WERI-Rb-1 (cell line): ENCODE results near the gene NPAS2.

ENCODE experiments used
- DNase-seq: peaks from one replicate; pipeline ENCODE4 v3.0.0-alpha.2; 2020
- H3K27ac ChIP-seq: fragments of 250-450 bp; sonication (Bioruptor Pico); 2 replicates; pipeline ENCODE4 v1.5.1; 2020; ENCODE audit warnings: mild to moderate bottlenecking, moderate library complexity
- H3K27me3 ChIP-seq: fragments of 250-450 bp; sonication (Bioruptor Pico); 2 replicates; pipeline ENCODE4 v1.5.1; 2021; ENCODE audit warnings: mild to moderate bottlenecking, low read depth, moderate library complexity; ENCODE audit not compliant: insufficient read depth, severe bottlenecking
- H3K36me3 ChIP-seq: fragments of 250-450 bp; sonication (Bioruptor Pico); 2 replicates; pipeline ENCODE4 v1.5.1; 2020; ENCODE audit warnings: mild to moderate bottlenecking, moderate library complexity
- H3K4me3 ChIP-seq: 2 replicates; pipeline ENCODE4 v1.5.1; 2011; ENCODE audit warnings: low read depth, mild to moderate bottlenecking, control low read depth, low read length
- H3K9me3 ChIP-seq: fragments of 250-450 bp; sonication (Bioruptor Pico); 2 replicates; pipeline ENCODE4 v1.5.1; 2021; ENCODE audit warnings: mild to moderate bottlenecking, moderate library complexity; ENCODE audit not compliant: severe bottlenecking
- TF ChIP-seq, protein P1 (sequence below): IDR thresholded peaks from 2 replicates; pipeline ENCODE4 v1.5.1; 2011; ENCODE audit warnings: low read depth, mild to moderate bottlenecking, control low read depth, inconsistent platforms, low read length

The NPAS2 gene

DNA sequence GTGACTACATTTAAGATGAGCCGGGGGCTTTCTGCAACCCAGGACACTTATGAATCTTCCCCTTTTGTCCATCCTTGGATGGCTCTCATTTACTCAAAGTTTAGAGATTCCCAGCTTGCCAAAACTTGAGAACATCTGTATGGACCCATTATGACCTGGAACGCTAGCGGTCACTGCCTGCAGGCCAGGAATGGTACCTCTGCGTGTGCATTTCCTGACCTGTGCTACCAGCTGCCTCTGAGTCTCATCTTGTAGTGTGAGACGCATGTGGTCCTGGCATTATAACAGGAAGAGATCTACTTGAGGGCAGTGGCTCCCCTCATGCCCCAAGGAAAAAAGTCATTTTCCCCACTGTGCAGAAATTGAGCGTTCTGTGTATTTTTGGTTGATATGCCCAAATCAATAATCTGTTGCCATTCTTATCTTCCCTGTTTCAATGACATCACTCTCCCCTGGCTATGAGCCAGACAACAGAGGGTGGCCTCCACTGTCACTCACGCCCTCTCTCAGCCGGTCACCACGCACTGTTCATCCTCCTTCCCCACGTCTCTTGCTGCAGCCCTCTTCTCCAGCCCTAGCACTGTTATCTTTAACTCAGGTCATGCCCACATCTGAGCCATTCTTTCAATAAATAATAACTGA lies 28.5 kb upstream of the NPAS2 start:
- no peaks in the 10 kb centered on the region for H3K9me3 ChIP-seq
- H3K36me3 ChIP-seq = no peaks in the 10 kb centered on the region
- no peak overlapping the region for H3K27ac ChIP-seq
- no peak for DNase-seq
- TF ChIP-seq, protein P1, sequence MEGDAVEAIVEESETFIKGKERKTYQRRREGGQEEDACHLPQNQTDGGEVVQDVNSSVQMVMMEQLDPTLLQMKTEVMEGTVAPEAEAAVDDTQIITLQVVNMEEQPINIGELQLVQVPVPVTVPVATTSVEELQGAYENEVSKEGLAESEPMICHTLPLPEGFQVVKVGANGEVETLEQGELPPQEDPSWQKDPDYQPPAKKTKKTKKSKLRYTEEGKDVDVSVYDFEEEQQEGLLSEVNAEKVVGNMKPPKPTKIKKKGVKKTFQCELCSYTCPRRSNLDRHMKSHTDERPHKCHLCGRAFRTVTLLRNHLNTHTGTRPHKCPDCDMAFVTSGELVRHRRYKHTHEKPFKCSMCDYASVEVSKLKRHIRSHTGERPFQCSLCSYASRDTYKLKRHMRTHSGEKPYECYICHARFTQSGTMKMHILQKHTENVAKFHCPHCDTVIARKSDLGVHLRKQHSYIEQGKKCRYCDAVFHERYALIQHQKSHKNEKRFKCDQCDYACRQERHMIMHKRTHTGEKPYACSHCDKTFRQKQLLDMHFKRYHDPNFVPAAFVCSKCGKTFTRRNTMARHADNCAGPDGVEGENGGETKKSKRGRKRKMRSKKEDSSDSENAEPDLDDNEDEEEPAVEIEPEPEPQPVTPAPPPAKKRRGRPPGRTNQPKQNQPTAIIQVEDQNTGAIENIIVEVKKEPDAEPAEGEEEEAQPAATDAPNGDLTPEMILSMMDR = no peak
- H3K4me3 ChIP-seq = no peak overlapping the region
- no peaks in the 10 kb centered on the region for H3K27me3 ChIP-seq

DNA sequence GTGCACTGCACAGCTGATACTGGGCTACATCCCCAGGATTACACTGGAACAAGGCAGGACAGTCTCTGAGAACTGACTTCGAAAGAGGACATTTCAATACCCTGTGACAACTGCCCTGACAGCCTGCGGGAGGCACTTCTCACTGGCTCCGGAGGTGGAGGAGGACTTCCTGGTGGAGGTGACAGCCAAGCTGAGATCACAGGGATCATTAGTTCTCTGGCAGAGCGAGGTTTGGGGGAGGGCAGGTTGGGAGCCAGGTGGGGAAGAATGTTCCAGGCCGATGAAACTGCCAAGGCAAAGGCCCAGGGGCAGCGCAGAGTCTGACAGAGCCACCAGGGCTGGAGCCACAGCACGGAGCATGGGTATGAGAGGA lies 28.0 kb upstream of the NPAS2 start:
- Histone ChIP-seq H3K36me3 (no peaks in the 10 kb centered on the region), H3K27me3 (no peaks in the 10 kb centered on the region), H3K4me3 (no peak overlapping the region), H3K27ac (no peak overlapping the region), H3K9me3 (no peaks in the 10 kb centered on the region)
- TF ChIP-seq, protein P1 = no peak
- DNase-seq = no peak

DNA sequence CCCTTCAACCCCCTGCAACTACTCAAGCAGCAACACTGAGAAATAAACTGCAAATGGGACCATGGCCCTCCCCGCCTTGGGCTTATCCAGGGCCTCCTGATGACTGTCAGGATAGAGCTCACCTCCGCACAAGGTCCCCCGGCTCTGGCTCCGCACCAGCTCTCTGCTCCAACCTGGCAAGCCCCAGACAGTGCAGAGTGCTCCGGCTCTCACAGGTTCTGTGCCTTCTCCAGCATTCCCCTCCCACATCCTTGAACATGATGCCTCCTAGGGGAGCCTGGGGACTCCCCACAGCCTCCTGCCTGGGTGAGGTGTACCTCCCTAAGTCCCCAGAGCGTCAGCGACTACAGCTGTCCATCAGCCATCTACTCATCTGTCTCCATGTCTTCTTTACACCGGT lies 26.7 kb upstream of the NPAS2 start:
- no peak for DNase-seq
- no peaks in the 10 kb centered on the region for H3K36me3 ChIP-seq
- no peak overlapping the region for H3K27ac ChIP-seq
- no peak overlapping the region for H3K4me3 ChIP-seq
- no peaks in the 10 kb centered on the region for H3K9me3 ChIP-seq
- H3K27me3 ChIP-seq = peaks cover 2% of the 10 kb centered on the region
- TF ChIP-seq, protein P1 = no peak

DNA sequence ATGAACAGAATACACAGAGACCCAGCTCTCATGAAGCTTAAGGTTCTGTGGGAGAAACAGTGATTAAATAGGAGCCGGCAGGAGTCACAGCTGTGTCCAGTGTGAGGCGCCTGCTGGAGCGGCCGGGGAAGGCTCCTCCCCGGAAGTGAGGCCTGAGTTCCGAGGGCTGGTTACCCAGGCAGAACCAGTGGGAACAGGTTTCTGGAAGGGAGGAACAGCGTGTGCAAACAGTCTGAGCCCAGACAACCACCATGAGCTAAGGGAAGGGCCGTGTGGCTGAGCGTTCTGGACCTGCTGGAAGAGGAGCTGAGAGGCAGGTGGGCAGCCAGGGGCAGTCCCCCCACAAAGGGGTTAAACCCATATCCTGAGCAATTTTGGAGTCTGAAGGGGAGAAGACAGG lies 26.0 kb upstream of the NPAS2 start:
- H3K9me3 ChIP-seq = no peaks in the 10 kb centered on the region
- H3K27ac ChIP-seq = no peak overlapping the region
- no peak for DNase-seq
- TF ChIP-seq, protein P1 = no peak
- H3K27me3 ChIP-seq = peaks cover 2% of the 10 kb centered on the region
- no peak overlapping the region for H3K4me3 ChIP-seq
- no peaks in the 10 kb centered on the region for H3K36me3 ChIP-seq

DNA sequence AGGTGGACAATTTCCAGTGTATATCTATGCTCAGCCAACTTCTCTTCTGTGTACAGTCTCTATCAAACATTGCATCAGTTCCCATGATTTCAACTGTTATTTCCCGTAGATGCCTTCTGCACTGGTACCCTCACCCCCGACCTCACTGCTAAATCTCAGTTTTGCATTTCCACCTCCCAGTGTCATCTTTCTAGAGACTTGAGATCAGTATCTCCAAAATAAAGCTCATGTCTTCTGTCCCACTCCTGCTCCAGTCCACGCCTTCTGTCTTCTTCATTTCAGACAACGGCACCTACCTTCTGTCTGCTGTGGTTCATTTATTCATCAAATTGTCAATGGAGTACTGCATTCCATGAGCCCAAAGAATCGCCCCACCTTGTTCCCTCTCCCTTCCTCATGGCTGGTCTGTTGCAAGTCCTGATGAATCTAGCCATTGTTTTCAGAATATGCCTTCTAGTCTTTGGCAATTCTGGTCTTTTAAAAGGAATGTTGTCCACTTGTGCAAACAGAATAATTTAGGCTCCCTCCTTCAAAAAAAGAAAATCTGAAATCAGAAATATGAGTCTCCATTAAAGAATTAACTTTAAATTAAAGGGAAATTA lies 23.3 kb upstream of the NPAS2 start:
- Histone ChIP-seq H3K27ac (no peak overlapping the region), H3K27me3 (peaks cover 2% of the 10 kb centered on the region), H3K36me3 (no peaks in the 10 kb centered on the region), H3K4me3 (no peak overlapping the region), H3K9me3 (no peaks in the 10 kb centered on the region)
- TF ChIP-seq, protein P1 = no peak
- DNase-seq = no peak

DNA sequence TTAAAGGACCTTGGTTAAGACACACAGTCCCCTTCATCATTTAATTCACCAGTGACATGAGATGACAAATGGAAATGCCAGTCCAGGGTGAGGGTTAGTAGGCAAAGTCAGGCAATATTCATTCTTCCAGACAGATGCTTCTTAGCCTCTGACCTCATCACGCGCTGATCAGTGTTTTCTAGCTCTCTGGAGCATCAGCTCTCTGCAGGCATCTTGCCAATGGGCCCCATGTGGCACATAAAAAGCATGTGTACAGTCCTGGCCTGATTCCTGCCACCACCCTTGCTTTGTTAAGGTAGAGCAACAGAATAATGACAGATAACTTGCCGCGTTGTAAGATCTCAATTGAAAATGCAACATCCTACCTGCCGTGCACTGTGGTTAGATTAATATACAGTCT lies 20.3 kb upstream of the NPAS2 start:
- Histone ChIP-seq H3K4me3 (no peak overlapping the region), H3K27me3 (peaks cover 2% of the 10 kb centered on the region), H3K9me3 (no peaks in the 10 kb centered on the region), H3K27ac (no peak overlapping the region), H3K36me3 (no peaks in the 10 kb centered on the region)
- TF ChIP-seq, protein P1 = no peak
- DNase-seq = no peak
